NOMO-1 (cell line): Measurements from ENCODE around the gene RB1.

Source experiments
- DNase-seq, 2 experiments: peaks; one replicate each; lab custom pipeline; 2025; ENCODE audit not compliant: unreplicated experiment in 2 of 2; lab: John Stamatoyannopoulos, UW

RB1 gene

GRCh38 chr13:48514793-48515192 is 211.2 kb downstream of the RB1 start:
- DNase-seq, result no peak

GRCh38 chr13:48515732-48516131 is 212.2 kb downstream of the RB1 start:
- no peak for DNase-seq

GRCh38 chr13:48518083-48518482 is 214.5 kb downstream of the RB1 start:
- DNase-seq, result no peak

GRCh38 chr13:48526286-48526685 is 222.7 kb downstream of the RB1 start:
- DNase-seq, result no peak

GRCh38 chr13:48527955-48528354 is 224.4 kb downstream of the RB1 start:
- DNase-seq, result no peak

GRCh38 chr13:48528720-48529119 is 225.2 kb downstream of the RB1 start:
- no peak for DNase-seq

GRCh38 chr13:48530833-48531232 is 227.3 kb downstream of the RB1 start:
- DNase-seq, result no peak
